Stimulated activated CD4-positive, alpha-beta T cell treated with anti-CD3 and anti-CD28 coated beads, Interleukin-1b, Interleukin-23, amount 100 ng/mL, for 48 hours (primary cell): ENCODE data around the gene GNG4.
"Not testable (repeated sequence)": the region's sequence is repeated elsewhere in the genome, so short reads cannot be mapped to it uniquely, and the experiment has no call there.

Source experiments
- DNase-seq: peaks from one replicate; pipeline ENCODE4 v3.0.0-alpha.2; 2020

GNG4 gene

GRCh38 chr1:235648407-235648907 is 1.1 kb downstream of the GNG4 start:
- DNase-seq, result no peak

GRCh38 chr1:235647537-235647936 is 2.0 kb downstream of the GNG4 start:
- not testable (repeated sequence) for DNase-seq

DNA sequence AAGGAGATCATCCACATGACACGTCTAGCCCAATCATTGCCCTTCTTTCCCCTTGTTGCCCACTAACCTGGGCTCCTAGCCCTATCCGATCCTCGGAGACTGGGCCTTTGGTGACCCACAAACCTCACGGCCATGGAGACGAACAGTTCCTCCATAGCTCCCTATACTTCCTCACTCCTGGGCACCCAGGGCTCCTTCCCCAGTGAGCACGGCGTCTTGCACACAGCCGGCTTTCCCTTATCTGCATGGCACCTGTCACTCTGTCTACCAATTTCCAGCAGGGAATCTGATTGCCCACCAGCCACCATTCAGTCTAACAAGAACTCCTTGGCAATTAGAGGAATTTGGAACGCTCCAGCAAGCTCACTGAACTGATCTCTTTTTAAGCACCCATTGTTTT is 3.1 kb downstream of the GNG4 start:
- no peak for DNase-seq

- DNase-seq, result no peak
These were observed 4.8 kb downstream of the GNG4 start for GRCh38 chr1:235644693-235645305.

GRCh38 chr1:235643837-235644692 is 5.5 kb downstream of the GNG4 start:
- DNase-seq, result no peak

- no peak for DNase-seq
These were observed 6.6 kb downstream of the GNG4 start for GRCh38 chr1:235642943-235643371.

DNA sequence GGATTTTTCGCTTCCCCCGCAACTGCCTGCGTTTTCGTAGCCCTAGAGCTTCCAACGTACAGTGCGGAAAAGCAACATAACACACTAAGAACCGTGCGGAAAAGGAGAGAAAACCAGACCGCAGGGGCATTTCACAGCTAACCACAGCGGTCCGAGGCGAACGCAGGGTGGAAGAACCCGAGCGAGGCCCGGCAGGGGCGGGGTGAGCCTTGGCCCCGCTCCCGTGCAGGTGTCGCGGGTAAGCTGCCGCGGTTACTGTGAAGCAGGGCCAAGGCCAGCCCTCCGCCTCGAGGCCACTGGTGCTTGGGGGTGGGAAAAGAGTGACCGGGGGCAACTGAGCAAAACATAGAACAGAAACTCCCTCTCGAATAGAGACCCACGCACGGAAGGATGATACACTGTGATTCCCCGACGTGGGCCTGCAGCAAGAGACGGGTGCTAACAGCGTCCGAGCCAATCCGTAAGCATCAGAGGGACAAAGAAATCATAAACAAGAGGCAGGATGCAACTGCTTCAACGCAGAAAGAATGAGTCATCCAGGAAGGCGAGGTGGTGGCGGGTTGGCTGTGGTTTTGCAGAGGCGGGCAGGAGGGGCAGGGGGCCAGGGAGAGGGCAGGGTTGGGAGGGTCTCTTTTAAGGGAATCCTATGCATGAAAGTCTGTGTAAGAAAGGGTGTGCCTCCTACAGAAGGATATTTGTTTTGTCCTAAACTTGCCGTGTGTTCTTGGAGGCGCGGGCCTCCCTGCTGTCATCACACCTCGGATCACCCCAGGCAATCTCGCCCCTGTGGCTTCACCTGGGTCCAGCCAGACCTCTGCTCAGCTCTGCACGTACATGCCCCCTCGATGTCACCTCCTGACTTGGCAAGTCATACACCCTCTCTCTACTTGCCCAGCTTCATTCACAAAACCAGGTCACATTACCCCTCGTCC is 7.3 kb downstream of the GNG4 start:
- DNase-seq, result peak; percentile 52

GRCh38 chr1:235640580-235640979 is 9.0 kb downstream of the GNG4 start:
- no peak for DNase-seq

GRCh38 chr1:235639226-235640205 is 10.1 kb downstream of the GNG4 start:
- DNase-seq, result no peak

- not testable (repeated sequence) for DNase-seq
These were observed 11.0 kb downstream of the GNG4 start for GRCh38 chr1:235638612-235639011.

DNA sequence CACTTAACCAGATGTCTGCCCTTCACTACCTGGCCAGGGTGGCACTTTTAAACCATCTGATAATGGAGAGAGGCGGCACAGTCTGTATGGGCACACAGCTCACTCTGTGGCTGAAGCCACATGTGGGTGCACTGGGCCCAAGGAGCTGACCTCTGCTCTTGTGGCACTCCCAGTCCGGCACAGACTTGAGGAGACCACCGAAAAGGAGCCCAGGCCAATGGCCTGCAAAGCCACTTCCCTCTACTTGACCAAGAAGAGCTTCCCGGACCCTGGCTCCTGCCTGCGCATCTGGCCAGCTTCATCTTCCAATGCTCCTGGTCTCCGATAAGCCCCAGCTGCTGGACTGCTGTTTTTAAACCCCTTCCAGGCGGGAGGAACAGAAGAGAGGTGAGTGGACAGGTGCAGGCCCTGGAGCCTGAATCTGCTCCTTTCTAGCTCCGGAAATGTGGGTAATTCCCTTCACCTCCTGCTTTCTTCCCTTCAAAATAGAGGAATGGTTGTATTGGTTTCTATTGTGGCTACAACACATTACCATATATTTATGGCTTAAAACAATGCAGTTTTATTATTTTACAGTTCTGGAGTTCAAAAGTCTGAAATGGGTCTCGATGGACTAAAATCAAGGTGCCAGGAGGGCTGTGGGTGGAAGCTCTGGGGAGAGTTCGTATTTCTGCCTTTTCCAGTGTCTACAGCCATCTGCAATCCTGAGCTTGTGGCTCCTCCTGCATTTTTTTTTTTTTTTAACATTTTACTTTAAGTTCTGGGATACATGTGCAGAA is 11.6 kb downstream of the GNG4 start:
- DNase-seq, result no peak

DNA sequence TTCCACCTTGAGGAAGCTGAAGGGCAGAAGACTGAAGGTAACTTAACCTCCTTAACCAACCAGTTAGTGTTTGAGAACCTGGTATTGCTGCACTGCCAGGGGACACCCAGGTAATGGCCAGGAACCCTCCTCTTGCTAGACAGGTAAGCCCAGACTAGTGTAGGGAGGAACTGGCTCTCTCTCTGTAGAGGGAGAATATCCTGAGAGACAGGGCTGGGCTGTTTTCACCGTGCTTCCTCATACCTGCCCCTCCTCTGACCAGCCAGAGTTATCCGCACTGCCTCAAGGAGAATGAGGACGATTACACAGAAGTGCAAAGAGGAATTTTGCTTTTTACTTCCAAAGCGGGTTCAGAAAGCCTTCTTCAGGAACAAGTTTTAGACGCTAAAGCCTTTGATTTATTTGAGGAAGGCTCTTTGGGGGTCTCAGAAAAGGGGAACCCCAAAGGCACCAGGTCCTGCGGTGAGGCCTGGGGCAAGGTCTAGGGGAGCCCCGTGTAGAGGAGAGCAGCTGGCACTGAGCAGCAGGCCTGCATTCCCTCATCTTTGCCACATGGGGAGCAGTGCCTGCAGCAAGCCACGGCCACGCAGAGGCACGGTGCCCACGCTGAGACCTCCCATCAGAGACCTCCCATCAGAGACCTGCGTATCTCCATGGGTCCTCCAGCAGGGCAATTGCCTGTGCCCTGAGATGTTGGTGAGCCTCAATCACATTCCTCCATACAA is 13.5 kb downstream of the GNG4 start:
- DNase-seq, result no peak

- no peak for DNase-seq
These were observed 16.8 kb downstream of the GNG4 start for GRCh38 chr1:235632506-235633401.

GRCh38 chr1:235631816-235632215 is 17.8 kb downstream of the GNG4 start:
- DNase-seq, result no peak

- DNase-seq, result no peak
These were observed 21.1 kb downstream of the GNG4 start for GRCh38 chr1:235628316-235629005.

DNA sequence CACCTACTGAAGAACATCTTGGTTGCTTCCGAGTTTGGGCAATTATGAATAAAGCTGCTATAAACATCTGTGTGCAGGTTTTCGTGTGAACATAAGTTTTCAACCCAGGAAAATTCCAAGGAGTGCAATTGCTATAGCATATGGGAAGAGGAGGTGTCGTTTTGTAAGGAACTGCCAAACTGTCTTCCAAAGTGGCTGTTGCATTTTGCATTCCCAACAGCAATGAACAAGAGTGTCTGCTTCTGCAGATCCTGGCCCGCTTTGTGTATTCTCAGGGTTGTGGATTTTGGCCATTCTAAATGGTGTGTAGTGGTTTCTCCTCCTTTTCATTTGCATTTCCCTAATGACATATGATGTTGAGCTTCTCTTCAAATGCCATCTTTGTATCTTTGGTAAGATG is 23.8 kb downstream of the GNG4 start:
- DNase-seq, result no peak

DNA sequence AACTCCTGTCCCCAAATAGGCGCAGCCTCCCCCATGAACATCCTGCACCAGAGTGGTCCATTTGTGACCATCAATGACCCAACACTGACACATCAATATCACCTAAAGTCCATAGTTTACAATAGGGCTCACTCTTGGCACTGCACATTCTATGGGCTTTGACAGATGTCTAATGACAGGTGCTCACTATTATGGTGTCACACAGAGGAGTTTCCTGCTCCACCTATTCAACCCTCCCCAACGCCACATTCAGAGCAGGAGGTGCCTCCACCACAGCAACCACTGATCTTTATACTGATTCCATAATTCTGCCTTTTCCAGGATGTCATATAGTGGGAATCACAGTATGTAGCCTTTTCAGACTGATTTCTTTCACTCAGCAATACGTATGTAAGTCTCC is 24.2 kb downstream of the GNG4 start:
- no peak for DNase-seq

GRCh38 chr1:235624721-235625333 is 24.8 kb downstream of the GNG4 start:
- no peak for DNase-seq
